ENCODE data around the gene LIN28A.

Gene LIN28A

GRCh38 chr1:26387447-26387846 lies 23.2 kb upstream of the LIN28A start:
- no peak for DNase-seq (ENCODE audit: low read depth in 3 of 3, low spot score in 1 of 3)

GRCh38 chr1:26388791-26389445 lies 21.7 kb upstream of the LIN28A start:
- no peak for DNase-seq (ENCODE audit: low read depth in 3 of 3, low spot score in 1 of 3)

GRCh38 chr1:26389604-26390247 lies 20.9 kb upstream of the LIN28A start:
- DNase-seq (ENCODE audit: low read depth in 3 of 3, low spot score in 1 of 3), result no peak

- DNase-seq (ENCODE audit: low read depth in 3 of 3, low spot score in 1 of 3), result no peak
Observed at GRCh38 chr1:26391450-26391849, 19.2 kb upstream of the LIN28A start.

- no peak for DNase-seq (ENCODE audit: low read depth in 3 of 3, low spot score in 1 of 3)
Observed at GRCh38 chr1:26395754-26396153, 14.9 kb upstream of the LIN28A start.

- no peak for DNase-seq (ENCODE audit: low read depth in 3 of 3, low spot score in 1 of 3)
Observed at GRCh38 chr1:26399034-26399433, 11.6 kb upstream of the LIN28A start.

GRCh38 chr1:26401891-26402290 lies 8.7 kb upstream of the LIN28A start:
- DNase-seq (ENCODE audit: low read depth in 3 of 3, low spot score in 1 of 3), result no peak

GRCh38 chr1:26403656-26404055 lies 7.0 kb upstream of the LIN28A start:
- DNase-seq (ENCODE audit: low read depth in 3 of 3, low spot score in 1 of 3), result no peak

- DNase-seq (ENCODE audit: low read depth in 3 of 3, low spot score in 1 of 3), result no peak
Observed at GRCh38 chr1:26404641-26405040, 6.0 kb upstream of the LIN28A start.

GRCh38 chr1:26405281-26405915 lies 5.2 kb upstream of the LIN28A start:
- no peak for DNase-seq (ENCODE audit: low read depth in 3 of 3, low spot score in 1 of 3)

- DNase-seq (ENCODE audit: low read depth in 3 of 3, low spot score in 1 of 3), result peak; percentile 55 to 78 (median 57)
Observed at GRCh38 chr1:26408604-26409003, 2.0 kb upstream of the LIN28A start.

GRCh38 chr1:26409191-26409807 lies 1.3 kb upstream of the LIN28A start:
- no peak for DNase-seq (ENCODE audit: low read depth in 3 of 3, low spot score in 1 of 3)

GRCh38 chr1:26411624-26412074 lies 1.0 kb downstream of the LIN28A start:
- DNase-seq (ENCODE audit: low read depth in 3 of 3, low spot score in 1 of 3), result no peak

GRCh38 chr1:26412180-26412840 lies 1.7 kb downstream of the LIN28A start:
- DNase-seq (ENCODE audit: low read depth in 3 of 3, low spot score in 1 of 3), result no peak

GRCh38 chr1:26413031-26413430 lies 2.4 kb downstream of the LIN28A start:
- no peak for DNase-seq (ENCODE audit: low read depth in 3 of 3, low spot score in 1 of 3)

- peak; percentile 65 to 77 (median 73) for DNase-seq (ENCODE audit: low read depth in 3 of 3, low spot score in 1 of 3)
Observed at GRCh38 chr1:26417111-26417759, 6.6 kb downstream of the LIN28A start.

- no peak for DNase-seq (ENCODE audit: low read depth in 3 of 3, low spot score in 1 of 3)
Observed at GRCh38 chr1:26418865-26419349, 8.3 kb downstream of the LIN28A start.

GRCh38 chr1:26419494-26419893 lies 8.9 kb downstream of the LIN28A start:
- no peak for DNase-seq (ENCODE audit: low read depth in 3 of 3, low spot score in 1 of 3)

- no peak for DNase-seq (ENCODE audit: low read depth in 3 of 3, low spot score in 1 of 3)
Observed at GRCh38 chr1:26429721-26430120, 19.1 kb downstream of the LIN28A start.

- DNase-seq (ENCODE audit: low read depth in 3 of 3, low spot score in 1 of 3), result peak; percentile 94 to 97 (median 96)
Observed at GRCh38 chr1:26431979-26432695, 21.5 kb downstream of the LIN28A start, which contains the start of gene DHDDS. TSS of gene DHDDS (plus strand) at chr1:26432321. CDS start at chr1:26432946, 625 bp downstream.
